Limb (tissue), 2 donors: ENCODE measurements around the gene SCML1.
A peak's percentile ranks its signal among the peaks of the same experiment; 100 is the strongest.
"Not testable (repeated sequence)": the region's sequence is repeated elsewhere in the genome, so short reads cannot be mapped to it uniquely, and the experiment has no call there.

ENCODE experiments used
- DNase-seq, 2 donors: peaks; one replicate each; pipeline ENCODE4 v3.0.0-alpha.2; 2016; ENCODE audit errors: extremely low spot score in 2 of 2

SCML1 gene

GRCh38 chrX:17738737-17739535 lies 1.6 kb downstream of the SCML1 start:
- DNase-seq: no peak

GRCh38 chrX:17740137-17741122 lies 3.1 kb downstream of the SCML1 start:
- DNase-seq: no peak

DNA sequence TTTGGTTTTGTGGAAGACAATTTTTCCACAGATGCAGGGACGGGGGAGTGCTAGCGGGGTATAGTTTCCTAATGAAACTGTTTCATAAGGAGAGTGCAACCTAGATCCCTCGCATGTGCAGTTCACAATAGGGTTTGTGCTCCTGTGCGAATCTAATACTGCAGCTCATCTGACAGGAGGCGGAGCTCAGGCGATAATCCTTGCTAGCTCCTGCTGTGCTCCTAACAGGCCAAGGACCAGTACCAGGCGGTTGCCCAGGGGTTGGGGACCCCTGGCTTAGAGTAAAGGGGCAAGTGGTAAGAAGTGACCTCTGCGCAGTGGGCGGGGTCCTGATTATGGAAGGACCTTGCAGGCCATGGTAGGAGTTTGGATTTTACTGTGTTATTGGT lies 3.8 kb downstream of the SCML1 start:
- no peak for DNase-seq

- DNase-seq: no peak
Measured at GRCh38 chrX:17743913-17744312, 6.6 kb downstream of the SCML1 start.

DNA sequence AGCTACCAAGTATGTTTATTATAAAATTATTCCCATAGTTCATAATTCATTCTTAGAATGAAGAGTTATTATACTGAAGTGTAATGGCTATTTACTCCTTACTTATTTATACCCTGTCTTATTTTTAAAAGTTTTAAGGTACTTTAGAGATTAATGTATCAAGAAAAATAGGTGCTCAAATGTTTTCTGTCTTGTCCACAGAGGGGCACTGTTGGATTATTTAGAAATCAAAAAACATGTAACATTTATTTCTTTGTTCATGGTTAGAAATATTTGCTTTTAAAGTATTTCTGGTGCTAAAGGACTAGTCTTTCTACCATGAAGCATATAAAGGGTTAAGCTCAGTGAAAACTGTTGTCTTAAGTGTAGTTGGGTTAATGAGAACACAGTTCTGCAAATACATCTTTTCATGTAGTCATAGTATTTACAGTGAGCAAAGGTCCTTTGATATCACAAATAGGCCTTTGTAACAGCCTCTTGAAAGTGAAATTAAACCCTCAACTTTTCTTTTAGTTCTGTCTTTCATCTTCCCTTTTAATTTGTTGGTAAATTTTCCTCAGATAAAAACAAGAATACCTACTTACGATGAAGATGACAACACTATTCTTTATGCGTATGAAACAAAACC lies 7.7 kb downstream of the SCML1 start:
- DNase-seq: no peak

GRCh38 chrX:17747692-17748091 lies 10.4 kb downstream of the SCML1 start:
- DNase-seq: no peak

- no peak for DNase-seq
Measured at GRCh38 chrX:17748684-17749083, 11.4 kb downstream of the SCML1 start.

GRCh38 chrX:17750436-17750835 lies 13.1 kb downstream of the SCML1 start:
- no peak for DNase-seq

- DNase-seq: no peak
Measured at GRCh38 chrX:17758382-17758781, 21.1 kb downstream of the SCML1 start.

DNA sequence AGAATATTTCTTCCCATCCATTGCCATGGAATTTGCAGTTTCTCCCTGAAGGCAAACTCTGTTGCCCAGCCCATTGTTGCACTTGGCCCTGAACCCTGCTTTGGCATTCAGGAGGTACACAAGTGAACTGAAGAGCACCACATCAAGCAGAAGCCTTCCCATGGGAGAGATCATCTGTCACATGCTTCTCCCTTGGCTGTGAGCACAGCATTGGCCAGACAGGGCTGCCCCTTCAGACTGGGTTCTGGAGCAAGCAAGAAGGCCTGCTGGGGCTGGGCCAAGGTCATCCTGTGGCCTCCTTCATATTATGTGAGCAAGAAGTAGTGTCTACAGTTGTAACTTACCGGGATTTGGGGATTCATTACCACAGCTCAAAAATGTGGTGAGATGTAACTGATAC lies 22.7 kb downstream of the SCML1 start:
- no peak for DNase-seq

- DNase-seq: no peak
Measured at GRCh38 chrX:17767734-17768133, 30.4 kb downstream of the SCML1 start.

DNA sequence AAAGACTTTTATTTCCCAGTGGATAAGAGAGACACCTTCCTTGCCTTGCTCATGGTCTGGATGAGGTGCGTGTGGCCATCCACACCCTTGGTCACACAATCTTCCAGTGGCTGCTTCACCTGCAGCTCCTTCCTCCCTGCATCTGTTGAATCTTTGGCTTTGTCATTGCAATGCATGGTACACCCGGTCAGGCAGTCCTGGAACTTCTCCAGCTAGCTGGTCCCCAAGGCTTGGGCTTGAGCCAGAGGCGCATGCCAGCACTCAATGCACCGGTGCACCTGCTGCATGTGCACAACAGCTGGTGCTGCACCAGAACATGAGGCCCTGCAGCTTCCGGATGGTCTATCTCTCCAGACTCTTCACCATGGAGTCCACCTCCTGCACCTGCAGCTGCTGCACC lies 31.7 kb downstream of the SCML1 start:
- DNase-seq: no peak

- no peak for DNase-seq
Measured at GRCh38 chrX:17769701-17770269, 32.5 kb downstream of the SCML1 start.

- no peak for DNase-seq
Measured at GRCh38 chrX:17773221-17773876, 36.1 kb downstream of the SCML1 start.

DNA sequence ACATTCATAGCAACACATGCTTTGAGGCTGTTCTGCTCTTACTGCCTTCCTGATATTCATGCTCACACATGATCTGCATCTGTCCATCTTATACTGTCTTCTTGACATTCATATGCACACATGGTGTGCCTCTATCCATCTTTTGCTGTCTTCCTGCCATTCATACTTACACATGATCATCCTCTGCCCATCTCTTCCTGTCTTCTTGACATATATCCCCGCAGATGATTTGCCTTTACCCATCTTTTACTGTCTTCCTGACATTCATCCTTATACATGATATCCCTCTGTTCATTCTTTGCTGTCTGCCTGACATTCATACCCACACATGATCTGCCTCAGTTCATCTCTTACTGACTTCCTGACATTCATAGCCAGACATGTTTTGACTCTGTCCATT lies 36.8 kb downstream of the SCML1 start:
- no peak for DNase-seq

- DNase-seq: no peak
Measured at GRCh38 chrX:17778997-17779396, 41.7 kb downstream of the SCML1 start.

GRCh38 chrX:17779434-17779833 lies 42.1 kb downstream of the SCML1 start:
- no peak for DNase-seq

DNA sequence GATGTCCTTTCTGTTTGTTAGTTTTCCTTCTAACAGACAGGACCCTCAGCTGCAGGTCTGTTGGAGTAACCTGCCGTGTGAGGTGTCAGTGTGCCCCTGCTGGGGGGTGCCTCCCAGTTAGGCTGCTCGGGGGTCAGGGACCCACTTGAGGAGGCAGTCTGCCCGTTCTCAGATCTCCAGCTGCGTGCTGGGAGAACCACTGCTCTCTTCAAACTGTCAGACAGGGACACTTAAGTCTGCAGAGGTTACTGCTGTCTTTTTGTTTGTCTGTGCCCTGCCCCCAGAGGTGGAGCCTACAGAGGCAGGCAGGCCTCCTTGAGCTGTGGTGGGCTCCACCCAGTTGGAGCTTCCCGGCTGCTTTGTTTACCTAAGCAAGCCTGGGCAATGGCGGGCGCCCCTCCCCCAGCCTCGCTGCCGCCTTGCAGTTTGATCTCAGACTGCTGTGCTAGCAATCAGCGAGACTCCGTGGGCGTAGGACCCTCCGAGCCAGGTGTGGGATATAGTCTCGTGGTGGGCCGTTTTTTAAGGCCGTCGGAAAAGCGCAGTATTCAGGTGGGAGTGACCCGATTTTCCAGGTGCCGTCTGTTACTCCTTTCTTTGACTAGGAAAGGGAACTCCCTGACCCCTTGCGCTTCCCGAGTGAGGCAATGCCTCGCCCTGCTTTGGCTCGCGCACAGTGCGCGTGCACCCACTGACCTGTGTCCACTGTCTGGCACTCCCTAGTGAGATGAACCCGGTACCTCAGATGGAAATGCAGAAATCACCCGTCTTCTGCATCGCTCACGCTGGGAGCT lies 49.5 kb downstream of the SCML1 start:
- DNase-seq: not testable (repeated sequence)

GRCh38 chrX:17787557-17787956 lies 50.3 kb downstream of the SCML1 start:
- no peak for DNase-seq

DNA sequence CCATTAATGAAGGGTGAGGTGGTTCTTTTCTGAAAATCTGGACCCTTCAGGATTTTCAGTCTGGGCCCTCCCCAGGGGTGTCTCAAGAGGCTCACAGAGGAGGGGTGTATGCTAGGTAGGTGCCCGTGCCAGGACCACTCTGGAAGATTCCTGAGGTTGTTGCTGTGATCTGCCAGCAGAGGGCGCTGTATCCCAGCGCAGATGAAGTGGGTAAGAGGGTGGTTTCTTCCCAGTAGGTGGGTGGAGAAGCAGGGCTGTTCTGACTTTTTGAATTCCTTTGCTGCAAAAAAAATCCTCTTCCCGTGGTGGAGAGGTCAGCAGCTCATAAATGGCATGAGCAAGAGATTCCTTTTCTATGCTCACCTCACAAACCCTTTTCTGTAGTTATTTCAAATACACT lies 51.1 kb downstream of the SCML1 start:
- peak; percentile 2 to 36 for DNase-seq
